Myocyte (in vitro differentiated cells): ENCODE results near the gene COPS6. TPM values are rescaled to one million over a fixed set of nuclear protein-coding genes. Genes with fewer than 3 reads are reported as not detected.

ENCODE experiments used
- DNase-seq: peaks from one replicate; pipeline ENCODE4 v3.0.0-alpha.2; 2012; ENCODE audit warnings: low read depth
- polyA plus RNA-seq: library from polyadenylated mRNA; unstranded; fragments of >200 nt; gene quantifications from one replicate; pipeline ENCODE4 v1.2.1, GENCODE V29; 2012; ENCODE audit warnings: missing spikeins
- total RNA-seq: library from RNA; depleted of rRNA; stranded (reverse); fragments of >200 nt; gene quantifications from 2 replicates; pipeline ENCODE4 v1.2.3, GENCODE V29; 2014

The COPS6 gene
- total RNA-seq = 52.9 and 56.0 TPM in 2 replicates
- polyA plus RNA-seq = 174 TPM

DNA sequence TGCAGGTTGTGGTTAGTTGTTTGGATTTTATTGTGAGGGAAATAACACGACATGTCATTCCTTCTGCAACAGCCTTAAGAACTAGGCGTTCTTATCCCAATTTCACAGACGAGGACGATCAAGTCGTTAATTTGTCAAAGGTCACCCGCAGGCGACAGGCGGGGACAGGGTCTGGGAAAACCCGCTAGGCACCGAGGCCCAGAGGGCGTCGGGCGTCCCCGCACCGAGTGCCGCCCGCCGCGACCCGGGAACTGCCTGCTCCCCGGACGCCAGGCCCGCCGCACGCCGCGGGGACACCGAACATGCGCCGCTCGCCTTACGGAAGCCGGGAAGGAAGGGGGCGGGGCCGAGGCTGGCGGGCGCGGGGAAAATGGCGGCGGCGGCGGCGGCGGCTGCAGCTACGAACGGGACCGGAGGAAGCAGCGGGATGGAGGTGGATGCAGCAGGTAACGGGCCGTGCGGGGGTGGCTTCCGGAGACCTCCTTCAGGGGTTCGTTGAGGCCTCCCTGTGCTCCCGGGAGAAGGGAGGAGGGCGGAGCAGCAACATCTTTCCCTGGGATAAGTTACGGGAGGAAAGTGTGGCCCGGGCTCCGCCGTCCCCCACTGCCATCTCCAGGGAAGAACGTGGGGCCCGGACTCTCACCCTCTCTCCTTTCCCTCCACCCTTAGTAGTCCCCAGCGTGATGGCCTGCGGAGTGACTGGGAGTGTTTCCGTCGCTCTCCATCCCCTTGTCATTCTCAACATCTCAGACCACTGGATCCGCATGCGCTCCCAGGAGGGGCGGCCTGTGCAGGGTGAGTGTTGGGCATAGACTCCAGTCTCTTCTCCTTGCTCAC, at the start of gene COPS6:
COPS6 (plus strand) TSS at position 349 of the 837 bp plus-strand sequence; CDS start at position 371, 22 bp downstream.
- DNase-seq = peak; percentile 90

DNA sequence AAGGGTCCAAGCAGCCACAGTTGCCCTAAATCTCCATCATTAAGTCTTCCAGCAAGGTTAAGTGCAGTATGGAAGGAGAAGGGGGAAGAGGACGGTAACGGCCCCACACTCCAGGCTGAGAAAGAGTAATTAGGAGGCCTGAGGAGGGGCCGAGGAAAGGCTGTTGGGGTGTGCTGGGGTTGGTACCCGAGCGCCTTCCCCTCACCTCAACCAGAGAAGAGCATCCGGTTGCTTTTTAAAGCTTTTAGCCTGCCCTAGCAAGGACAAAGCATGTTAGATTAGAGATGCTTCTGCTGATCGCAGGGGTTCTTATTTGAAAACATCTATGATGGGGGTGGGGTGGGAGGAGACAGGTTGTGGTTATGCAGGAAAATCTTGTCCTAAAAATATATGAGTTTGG, 48.2 kb upstream of the COPS6 start:
- DNase-seq = no peak

DNA sequence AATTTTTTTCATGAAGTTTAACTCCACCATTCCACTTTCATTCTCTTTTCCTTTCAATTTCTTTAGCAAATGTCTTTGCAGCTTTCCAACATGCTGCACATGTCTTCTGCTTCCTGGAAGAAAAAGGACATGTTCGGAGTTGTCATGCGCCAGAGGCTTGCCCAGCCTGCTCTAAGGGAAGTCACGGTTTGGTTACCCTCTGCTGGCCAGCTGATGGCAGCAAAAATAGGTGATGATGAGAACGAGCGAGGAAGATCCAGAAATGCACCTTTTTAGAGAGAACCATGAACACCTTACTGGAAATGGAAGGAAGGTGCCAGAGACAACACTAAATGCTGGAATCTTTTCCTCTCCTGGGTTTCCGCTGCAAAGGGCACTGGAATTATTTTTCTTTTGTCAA, 44.1 kb upstream of the COPS6 start:
- DNase-seq = no peak

DNA sequence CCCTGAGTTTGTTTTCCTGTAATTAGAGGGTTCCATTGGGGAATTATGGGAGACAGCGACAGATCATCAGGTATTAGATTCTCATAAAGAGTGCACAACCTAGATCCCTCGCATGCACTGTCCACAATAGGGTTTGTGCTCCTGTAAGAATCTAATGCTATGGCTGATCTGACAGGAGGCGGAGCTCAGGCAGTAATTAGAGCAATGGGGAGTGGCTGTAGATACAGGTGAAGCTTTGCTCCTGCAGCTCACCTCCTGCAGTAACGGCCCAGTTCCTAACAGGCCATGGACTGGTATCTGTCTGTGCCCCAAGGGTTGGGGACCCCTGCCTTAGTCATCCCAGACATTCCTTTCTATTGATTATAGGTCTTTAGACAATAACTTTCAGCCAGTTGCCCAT, 40.1 kb upstream of the COPS6 start:
- DNase-seq = no peak

DNA sequence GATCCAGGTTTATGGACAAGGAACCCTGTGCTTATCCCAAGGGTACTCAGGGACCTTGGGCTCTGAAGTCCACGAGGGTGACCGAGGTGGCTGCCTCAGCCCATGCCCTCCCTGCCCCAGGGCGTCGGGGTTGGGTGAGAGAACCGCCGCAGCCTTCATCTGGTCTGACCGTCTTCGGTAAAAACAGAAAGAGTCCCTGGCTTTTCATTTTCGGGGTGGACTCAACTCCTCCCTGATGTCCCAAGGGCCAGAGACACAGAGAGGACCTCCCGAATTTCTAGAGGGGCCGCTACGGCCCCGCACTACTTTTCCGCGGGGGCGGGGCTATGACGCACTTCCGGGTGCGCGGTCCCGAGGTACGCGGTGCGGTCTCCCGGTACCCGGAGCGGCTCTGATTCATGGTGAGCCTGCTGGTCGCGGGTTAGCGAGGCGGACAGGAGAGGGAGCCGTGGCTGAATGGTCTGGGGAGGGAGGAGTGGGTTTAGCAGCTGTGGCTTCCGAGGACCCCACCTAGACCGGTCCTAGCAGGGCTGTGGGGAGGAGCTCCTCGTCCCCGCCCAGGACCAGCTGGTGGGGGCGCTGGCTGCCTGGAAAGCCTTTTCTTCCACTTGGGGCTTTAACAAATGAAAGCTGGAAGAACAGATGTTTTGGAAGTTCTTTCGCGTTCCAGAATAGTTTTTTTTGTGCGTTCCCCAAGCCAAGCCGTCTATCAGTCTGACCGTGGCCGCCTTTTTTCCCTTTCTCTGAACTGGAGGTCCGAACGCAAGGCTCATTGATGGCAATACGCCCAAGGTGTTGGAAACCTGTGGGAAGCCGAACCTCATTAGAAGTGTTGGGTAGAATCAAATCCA, 39.1 kb upstream of the COPS6 start, which contains the start of gene ZSCAN21:
ZSCAN21 (plus strand) TSS at position 334 of the 851 bp plus-strand sequence. CDS start 7,233 bp downstream, outside the sequence.
- DNase-seq = peak; percentile 95

DNA sequence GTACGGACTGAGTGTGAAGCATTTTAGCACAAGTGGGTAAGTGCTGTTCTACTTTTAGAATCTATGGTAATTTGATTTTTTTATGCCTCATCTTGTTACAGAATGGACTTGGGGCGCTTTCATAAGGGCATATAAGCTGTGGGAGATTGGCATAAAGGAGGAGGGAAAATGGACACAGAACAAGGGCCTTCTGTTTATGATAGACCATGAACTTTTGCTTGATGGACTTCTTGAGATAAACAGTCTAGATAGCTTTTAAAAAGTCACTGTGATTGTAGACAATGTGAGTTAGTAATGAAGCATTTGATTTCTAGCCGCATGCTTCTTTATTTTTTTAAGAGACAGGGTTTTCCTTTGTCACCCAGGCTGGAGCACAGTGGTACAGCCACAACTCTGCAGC, 37.2 kb upstream of the COPS6 start:
- no peak for DNase-seq

DNA sequence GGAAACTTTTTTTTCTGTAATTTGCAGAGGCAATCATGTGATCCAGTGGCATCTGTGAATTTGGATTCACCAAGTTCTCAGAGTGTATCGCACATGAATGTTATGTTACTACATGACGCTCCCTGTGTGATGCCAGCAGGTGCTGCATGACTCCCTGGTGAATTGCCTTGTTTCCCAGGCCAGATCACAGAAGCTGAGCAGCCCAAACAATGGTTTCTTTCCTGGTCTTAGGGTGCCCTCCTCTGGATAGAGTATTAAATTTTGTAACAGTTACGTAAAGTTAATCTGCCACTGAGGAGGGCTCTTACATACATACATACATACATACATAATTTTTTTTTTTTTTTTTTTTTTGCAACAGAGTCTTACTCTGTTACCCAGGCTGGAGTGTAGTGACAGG, 35.6 kb upstream of the COPS6 start:
- peak; percentile 98 for DNase-seq

DNA sequence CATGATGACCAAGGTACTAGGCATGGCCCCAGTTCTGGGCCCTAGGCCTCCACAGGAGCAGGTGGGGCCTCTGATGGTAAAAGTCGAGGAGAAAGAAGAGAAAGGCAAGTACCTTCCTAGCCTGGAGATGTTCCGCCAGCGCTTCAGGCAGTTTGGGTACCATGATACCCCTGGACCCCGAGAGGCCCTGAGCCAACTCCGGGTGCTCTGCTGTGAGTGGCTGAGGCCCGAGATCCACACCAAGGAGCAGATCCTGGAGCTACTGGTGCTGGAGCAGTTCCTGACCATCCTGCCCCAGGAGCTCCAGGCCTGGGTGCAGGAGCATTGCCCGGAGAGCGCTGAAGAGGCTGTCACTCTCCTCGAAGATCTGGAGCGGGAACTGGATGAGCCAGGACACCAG, 31.8 kb upstream of the COPS6 start:
- DNase-seq = no peak

DNA sequence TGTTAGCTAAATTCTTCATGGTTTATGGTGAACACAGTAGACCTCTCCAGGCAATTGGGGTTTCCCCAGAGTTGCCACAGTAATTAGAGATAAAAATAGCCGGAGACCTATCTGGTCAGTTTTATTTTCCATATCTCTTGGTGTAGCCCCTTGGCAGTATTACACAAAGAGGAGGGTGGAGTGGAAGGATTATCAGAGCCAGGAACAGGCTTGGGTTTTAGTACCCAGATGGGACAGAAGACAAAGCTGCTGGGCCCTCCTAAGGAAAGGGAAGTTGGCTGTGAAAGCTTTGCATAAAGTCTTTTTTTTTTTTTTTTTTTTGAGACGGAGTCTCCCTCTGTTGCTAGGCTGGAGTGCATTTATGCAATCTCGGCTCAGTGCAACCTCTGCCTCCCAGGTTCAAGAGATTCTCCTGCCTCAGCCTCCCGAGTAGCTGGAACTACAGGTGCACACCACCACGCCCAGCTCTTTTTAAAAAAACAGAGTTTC, 29.5 kb upstream of the COPS6 start:
- DNase-seq = no peak

DNA sequence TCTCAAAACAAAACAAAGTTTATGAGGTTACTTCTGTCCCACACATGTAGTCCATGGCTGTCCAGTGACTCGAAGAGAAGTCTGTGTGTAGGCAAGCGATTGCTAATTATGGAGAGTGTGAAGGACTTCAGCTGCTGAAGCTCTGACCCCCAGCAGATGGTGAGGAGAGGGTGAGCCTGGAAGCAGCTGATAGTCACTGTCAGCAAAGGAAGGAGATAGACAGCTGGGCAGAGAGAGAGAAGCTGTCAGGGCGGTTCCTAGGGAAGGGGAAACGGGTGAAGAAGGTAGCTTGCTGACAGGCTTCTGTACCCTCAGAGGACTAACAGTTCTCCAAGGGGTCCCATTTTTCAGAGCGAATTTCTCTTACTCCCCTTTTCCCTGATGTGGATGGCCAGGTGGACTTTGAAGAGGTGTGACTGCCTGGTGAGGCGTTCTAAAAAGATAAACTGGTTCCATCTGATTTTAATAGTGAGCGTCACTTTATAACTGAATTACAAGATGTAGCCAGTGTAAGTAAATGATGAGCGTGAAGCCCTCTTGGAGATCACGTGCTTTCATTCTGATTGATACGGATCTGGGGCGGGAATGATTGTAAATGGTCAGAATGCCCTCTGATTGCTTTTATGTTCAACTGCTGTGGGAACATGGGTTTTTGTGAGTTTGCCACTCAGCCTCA, 27.1 kb upstream of the COPS6 start:
- peak; percentile 95 for DNase-seq

DNA sequence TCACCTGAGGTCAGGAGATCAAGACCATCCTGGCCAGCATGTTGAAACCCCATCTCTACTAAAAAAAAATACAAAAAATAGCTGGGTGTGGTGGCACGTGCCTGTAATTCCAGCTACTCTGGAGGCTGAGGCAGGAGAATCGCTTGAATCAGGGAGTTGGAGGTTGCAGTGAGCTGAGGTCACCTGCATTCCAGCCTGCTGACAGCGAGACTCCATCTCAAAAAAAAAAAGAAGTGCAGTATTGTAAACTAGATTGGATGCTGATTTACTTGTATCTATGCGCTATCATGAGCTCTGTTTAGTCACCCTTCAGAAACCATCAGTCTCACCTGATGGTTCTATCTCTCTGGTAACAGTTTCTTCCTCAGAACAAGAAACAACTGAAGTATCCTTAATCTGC, 25.4 kb upstream of the COPS6 start:
- DNase-seq = no peak

DNA sequence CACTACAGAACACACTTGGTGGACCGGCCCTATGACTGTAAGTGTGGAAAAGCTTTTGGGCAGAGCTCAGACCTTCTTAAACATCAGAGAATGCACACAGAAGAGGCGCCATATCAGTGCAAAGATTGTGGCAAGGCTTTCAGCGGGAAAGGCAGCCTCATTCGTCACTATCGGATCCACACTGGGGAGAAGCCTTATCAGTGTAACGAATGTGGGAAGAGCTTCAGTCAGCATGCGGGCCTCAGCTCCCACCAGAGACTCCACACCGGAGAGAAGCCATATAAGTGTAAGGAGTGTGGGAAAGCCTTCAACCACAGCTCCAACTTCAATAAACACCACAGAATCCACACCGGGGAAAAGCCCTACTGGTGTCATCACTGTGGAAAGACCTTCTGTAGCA, 24.6 kb upstream of the COPS6 start:
- DNase-seq = no peak

DNA sequence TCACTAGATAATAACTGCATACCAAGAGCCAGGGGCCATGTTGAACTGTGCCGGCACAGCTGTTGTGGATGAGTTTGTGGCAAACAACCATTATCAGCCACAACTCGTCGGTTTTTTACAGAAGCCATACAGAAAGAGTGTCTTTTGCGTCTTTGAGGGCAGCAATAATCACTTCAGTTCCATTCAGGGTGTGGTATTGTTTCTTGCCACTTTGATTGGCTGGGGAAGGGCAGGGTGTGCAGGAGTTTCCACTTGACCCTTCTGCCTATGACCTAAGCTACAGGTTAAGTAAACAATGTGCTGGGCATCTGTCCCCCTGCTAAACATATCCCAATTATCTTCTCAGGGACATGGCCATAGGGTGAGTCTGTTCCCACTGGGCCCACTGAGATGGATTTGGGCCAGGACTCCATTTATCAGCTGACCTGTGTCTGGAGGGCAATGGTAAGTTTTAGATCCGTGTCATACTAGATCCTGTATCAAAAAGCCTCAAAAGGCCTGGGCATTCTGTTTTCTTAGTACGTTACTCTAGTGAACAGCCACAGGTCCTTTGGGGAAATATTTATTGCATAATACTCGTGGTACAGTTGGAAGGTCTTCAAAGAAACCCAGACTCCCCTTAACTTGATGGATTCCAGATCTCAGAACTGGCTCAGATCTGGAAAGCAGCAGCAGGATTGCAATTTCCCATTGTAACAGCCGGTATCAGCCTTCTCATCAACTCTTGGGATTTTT, 23.1 kb upstream of the COPS6 start:
- peak; percentile 71 for DNase-seq

DNA sequence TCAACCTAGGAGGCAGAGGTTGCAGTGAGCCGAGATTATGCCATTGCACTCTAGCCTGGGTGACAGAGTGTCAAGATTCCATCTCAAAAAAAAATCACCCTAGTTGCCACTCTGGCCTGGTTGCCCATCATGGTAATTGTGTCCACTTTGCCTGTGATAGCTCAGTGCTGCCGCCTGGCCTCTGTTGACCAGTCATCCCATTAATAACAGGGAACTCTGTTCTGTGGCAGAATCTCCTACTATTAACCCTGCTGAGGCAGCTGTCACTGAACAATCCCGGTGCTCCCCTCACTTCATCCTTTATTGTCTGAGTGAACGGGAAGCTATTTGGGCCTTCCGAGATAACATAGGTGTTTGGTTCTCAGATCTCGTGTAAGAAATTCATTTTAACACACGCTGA, 21.8 kb upstream of the COPS6 start:
- peak; percentile 31 for DNase-seq

DNA sequence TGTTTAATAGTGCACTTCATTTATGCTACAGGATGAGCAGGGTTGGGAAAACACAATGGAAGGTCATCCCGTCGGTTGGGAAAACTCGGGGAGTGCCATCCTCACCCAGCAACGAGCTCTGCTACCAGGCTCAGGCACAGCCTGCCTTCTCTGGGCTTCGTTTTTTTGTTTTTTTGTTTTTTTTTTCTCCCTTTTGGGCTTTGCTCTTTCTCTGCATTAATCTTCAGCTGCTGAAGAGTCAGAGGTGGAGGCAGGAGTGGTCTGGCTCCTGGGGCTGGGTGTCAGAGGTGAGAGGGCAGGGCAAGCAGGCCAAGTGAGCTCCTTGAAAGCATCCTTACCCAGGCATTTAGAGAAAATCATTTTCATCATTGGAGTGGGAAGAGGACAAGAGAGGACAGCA, 18.8 kb upstream of the COPS6 start:
- DNase-seq = no peak

DNA sequence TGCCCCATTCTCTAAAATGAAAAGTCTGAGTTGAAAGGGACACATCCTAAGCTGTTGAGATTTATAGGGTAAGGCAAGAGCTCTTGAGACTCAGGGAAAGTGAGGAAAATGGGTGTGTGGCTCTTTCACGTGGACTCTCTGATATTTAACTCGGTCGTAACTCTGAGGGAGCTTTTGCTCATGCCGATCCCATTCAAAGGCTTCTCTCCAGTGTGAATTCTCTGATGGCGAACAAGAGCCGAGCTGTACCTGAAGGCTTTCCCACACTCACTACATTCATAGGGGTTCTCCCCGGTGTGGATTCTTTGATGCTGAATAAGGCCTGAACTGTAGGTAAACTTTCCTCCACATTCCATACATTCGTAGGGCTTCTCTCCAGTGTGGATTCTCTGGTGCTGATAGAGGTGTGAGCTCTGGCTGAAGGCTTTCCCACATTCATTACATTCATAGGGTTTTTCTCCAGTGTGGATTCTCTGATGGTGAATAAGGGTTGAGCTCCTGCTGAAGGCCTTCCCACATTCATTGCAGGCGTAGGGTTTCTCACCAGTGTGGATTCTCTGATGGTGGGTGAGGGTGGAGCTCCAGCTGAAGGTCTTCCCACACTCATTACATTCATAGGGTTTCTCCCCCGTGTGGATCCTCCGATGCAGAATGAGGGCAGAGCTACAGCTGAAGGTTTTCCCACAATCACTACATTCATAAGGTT, 17.6 kb upstream of the COPS6 start:
- no peak for DNase-seq

DNA sequence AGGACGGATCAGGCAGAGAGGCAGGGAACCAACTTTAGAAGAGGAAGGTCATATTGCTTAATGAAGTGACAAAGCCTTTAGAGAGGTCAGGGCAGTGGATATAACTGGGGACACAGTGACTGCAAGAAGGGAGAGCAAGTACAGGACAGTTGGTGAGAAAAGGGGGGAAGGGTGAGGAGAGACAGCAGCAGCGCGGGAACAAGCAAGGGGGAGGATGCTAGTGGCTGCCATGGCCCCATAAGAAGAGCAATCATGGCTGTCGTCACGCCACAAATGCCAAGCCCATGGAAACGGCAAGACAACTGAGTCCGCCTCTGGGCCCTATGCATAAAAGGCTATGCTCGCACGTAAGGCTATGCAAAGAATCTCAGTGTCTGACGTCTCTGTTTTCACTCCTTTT, 16.3 kb upstream of the COPS6 start:
- DNase-seq = no peak

DNA sequence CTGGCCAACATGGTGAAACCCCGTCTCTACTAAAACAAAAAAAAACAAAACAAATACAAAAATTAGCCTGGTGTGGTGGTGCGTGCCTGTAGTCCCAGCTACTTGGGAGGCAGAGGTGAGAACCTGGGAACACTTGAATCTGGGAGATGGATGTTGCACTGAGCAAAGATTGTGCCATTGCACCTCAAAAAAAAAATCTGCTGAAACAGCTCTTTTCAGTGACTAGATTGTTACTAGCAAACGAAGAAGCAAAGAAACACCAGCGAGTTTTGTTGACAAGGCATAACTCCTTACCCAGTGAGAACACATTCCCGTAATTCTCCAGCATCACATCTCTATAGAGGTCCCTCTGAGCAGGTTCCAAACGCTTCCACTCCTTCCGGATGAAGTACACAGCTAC, 13.9 kb upstream of the COPS6 start:
- no peak for DNase-seq

DNA sequence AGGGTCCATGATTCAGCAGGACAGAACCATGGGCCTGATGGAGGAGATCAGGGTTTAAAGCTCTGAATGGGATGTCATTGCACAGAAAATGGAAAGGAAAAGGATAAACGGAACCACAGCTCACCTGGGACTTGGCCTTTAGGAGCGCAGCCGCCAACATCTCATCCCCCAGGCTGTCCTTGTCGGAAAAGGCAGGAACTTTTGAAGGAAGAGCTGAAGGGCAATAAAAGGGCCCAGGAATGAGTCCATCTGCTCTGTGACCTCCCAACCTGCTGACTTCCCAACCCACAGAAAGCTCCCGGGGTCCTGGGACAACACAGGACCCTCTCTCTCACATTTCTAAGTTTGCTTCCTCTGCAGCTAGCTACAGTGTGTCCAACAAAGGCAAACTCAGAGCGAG, 13.4 kb upstream of the COPS6 start:
- DNase-seq = no peak

DNA sequence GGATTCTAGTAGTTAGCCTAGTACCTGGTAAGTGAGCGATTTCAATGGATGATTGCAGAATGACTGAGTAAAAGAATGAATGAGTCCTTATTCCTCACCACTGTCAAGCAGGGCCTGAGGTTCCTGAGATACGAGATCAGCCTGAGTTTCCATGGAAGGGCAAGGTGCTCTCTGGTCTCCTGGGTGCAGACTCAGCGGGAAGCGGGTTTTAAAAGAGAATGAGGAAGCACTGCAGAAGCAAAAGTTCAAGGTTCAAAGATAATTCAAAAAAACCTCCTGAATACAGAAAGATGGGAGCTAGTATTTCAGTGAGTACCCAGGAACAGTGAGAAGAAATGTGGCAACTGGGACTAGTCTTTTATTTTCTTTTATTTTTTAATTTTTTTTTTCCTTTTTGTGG, 11.6 kb upstream of the COPS6 start:
- DNase-seq = no peak
